K562 (cell line): ENCODE measurements around the gene MITF. TPM values are rescaled to one million over a fixed set of nuclear protein-coding genes. Genes with fewer than 3 reads are reported as not detected.

Experiments
- ATAC-seq: fragments of 200-7000 bp; cut with Tn5 transposase; 3 replicates; pipeline ENCODE4 v1.9.1; 2020; ENCODE audit warnings: moderate library complexity
- BruUV-seq: library from RNA; stranded (reverse); fragments of 400-500 nt; replicated peaks from 2 replicates; lab custom pipeline; 2021; lab: Mats Ljungman, UMichigan
- CTCF ChIA-PET: fragments of 300-600 bp; formaldehyde crosslinking; extraction: SDS; loops from one replicate; lab custom pipeline; 2021; ENCODE audit warnings: low intra/inter-chr PET ratio; lab: Yijun Ruan, JAX
- POLR2A ChIA-PET: fragments of 300-600, 350-650 bp; sonication (Branson Sonifier 250); formaldehyde crosslinking; extraction: SDS; loops from one replicate; lab custom pipeline; 2021; ENCODE audit warnings: antibody characterized with exemption, inconsistent platforms; lab: Yijun Ruan, JAX
- DNase-seq, 4 experiments: peaks; one replicate each; pipeline versions ENCODE4 v3.0.0 to v3.0.0-alpha.2; 2011 to 2018; ENCODE audit warnings: low spot score in 3 of 4, mixed read lengths in 3 of 4; ENCODE audit errors: extremely low read depth in 1 of 4
- FAIRE-seq: peaks from 2 replicates; lab custom pipeline; 2011; peaks lifted over from hg19 to GRCh38; lab: Jason Lieb, UNC
- H2AFZ ChIP-seq: 2 replicates; pipeline ENCODE4 v1.6.0; 2011; ENCODE audit warnings: low read depth, low read length, control low read depth, inconsistent platforms
- H3K27ac ChIP-seq: fragments of 200-600 bp; 3 replicates; pipeline ENCODE4 v1.8.0; 2011; ENCODE audit warnings: low read depth, mild to moderate bottlenecking, control low read depth, inconsistent platforms, low read length, moderate library complexity, mixed read lengths; ENCODE audit errors: extremely low read depth
- H3K27me3 ChIP-seq, 2 experiments: fragments of 300-600 bp in 1 of 2; 2 replicates in 1 of 2; 3 replicates in 1 of 2; pipeline versions ENCODE4 v1.6.0 to v1.8.0; 2011; ENCODE audit warnings: inconsistent platforms in 2 of 2, low read length in 2 of 2, mild to moderate bottlenecking in 1 of 2, mixed read lengths in 1 of 2, moderate library complexity in 1 of 2; ENCODE audit not compliant: control insufficient read depth in 2 of 2, insufficient read depth in 2 of 2
- H3K36me3 ChIP-seq: fragments of 300-600 bp; 3 replicates; pipeline ENCODE4 v1.8.0; 2011; ENCODE audit warnings: mild to moderate bottlenecking, low read length, inconsistent platforms; ENCODE audit not compliant: control insufficient read depth, insufficient read depth
- H3K4me1 ChIP-seq, 2 experiments: fragments of 200-600 bp in 1 of 2; replicated peaks in 1 of 2; 2 replicates in 1 of 2; 3 replicates in 1 of 2; pipeline versions ENCODE4 v1.5.1 to v1.8.0; 2011; ENCODE audit warnings: inconsistent platforms in 2 of 2, low read length in 2 of 2, mild to moderate bottlenecking in 1 of 2, mixed read lengths in 1 of 2, moderate library complexity in 1 of 2; ENCODE audit not compliant: control insufficient read depth in 2 of 2, insufficient read depth in 2 of 2
- H3K4me2 ChIP-seq: 2 replicates; pipeline ENCODE4 v1.6.1; 2011; ENCODE audit warnings: low read length, control low read depth, inconsistent platforms, mixed read lengths; ENCODE audit not compliant: insufficient read depth
- H3K4me3 ChIP-seq: fragments of 200-600 bp; sonication (generic), shearing (Covaris generic); 2 replicates; pipeline ENCODE4 v1.5.1; 2016; ENCODE audit warnings: control low read depth, inconsistent platforms
- H3K79me2 ChIP-seq: fragments of 200-600 bp; 3 replicates; pipeline ENCODE4 v1.8.0; 2011; ENCODE audit warnings: low read length, inconsistent platforms; ENCODE audit not compliant: control insufficient read depth, insufficient read depth
- H3K9ac ChIP-seq, 2 experiments: 2 replicates each; pipeline versions ENCODE4 v1.6.0 to v1.6.1; 2011; ENCODE audit warnings: low read depth in 2 of 2, low read length in 2 of 2, control low read depth in 1 of 2, inconsistent platforms in 1 of 2, mild to moderate bottlenecking in 1 of 2, mixed read lengths in 1 of 2; ENCODE audit not compliant: insufficient read depth in 1 of 2
- H3K9me1 ChIP-seq: one replicate; pipeline ENCODE4 v1.6.0; 2011; ENCODE audit warnings: inconsistent platforms, mild to moderate bottlenecking, low read length, moderate library complexity; ENCODE audit not compliant: control insufficient read depth, insufficient read depth
- H3K9me3 ChIP-seq: replicated peaks from 2 replicates; pipeline ENCODE4 v1.5.1; 2011; ENCODE audit warnings: low read depth, low read length, inconsistent platforms; ENCODE audit not compliant: control insufficient read depth, insufficient read depth
- H4K20me1 ChIP-seq: replicated peaks from 2 replicates; pipeline ENCODE4 v1.6.1; 2011; ENCODE audit warnings: low read length, inconsistent platforms, mixed read lengths; ENCODE audit not compliant: control insufficient read depth, insufficient read depth
- CEBPB ChIP-seq: fragments of 450-650 bp; IDR thresholded peaks from 2 replicates; pipeline ENCODE4 v1.6.1; 2016; ENCODE audit warnings: missing genetic modification characterization, missing compliant biosample characterization
- CEBPG ChIP-seq, 3 experiments: fragments of 200-800 bp in 1 of 3; sonication (Bioruptor generic) in 1 of 3; sonication (generic) in 1 of 3; formaldehyde crosslinking in 1 of 3; IDR thresholded peaks in 2 of 3; conservative IDR thresholded peaks in 1 of 3; 2 replicates each; pipeline versions ENCODE4 v1.6.1 to v1.8.0; 2016 to 2022; ENCODE audit warnings: missing compliant biosample characterization in 2 of 3, missing genetic modification characterization in 2 of 3, mild to moderate bottlenecking in 1 of 3, missing genetic modification reagents in 1 of 3
- CTCF ChIP-seq, 3 experiments: IDR thresholded peaks in 2 of 3; conservative IDR thresholded peaks in 1 of 3; 2 replicates each; pipeline ENCODE4 v1.5.1; 2011 to 2012; ENCODE audit warnings: low read length in 3 of 3, mild to moderate bottlenecking in 3 of 3, control low read depth in 2 of 3, improper control_type of control experiment in 1 of 3, inconsistent platforms in 1 of 3, low read depth in 1 of 3, mixed read lengths in 1 of 3, moderate library complexity in 1 of 3; ENCODE audit not compliant: insufficient read depth in 2 of 3
- ZBTB17 ChIP-seq: fragments of 450-650 bp; formaldehyde crosslinking; IDR thresholded peaks from 2 replicates; pipeline ENCODE4 v1.4.0; 2020; ENCODE audit warnings: mild to moderate bottlenecking
- WGBS: fragments of 100-300 bp; shearing (Covaris generic); methylation state at CpG from one replicate; pipeline ENCODE4 v1.1.6; 2016; ENCODE audit warnings: low coverage, mixed read lengths; ENCODE audit not compliant: insufficient coverage; ENCODE audit errors: missing lambda C conversion rate; 5-methylcytosine and 5-hydroxymethylcytosine counted together
- in situ Hi-C: fragments of 300-500 bp; cut with MboI; formaldehyde crosslinking; loops from 4 replicates; pipeline ENCODE4 v1.15.0; 2018; ENCODE audit warnings: inconsistent platforms, mixed read lengths
- intact Hi-C: fragments of 100-400 bp; cut with micrococcal nuclease; formaldehyde crosslinking; loops from 2 replicates; pipeline ENCODE4 v1.14.2; 2022
- polyA plus RNA-seq, 8 experiments: library from polyadenylated mRNA; depleted of rRNA in 4 of 8; stranded (reverse) in 5 of 8; unstranded in 3 of 8; fragments of >200 nt; fragmentation: Nextera tagmentation in 2 of 8; fragmentation: Illumina TruSeq in 1 of 8; extraction: Ambion mirVana in 2 of 8; extraction: Trizol in 1 of 8; gene quantifications; 2 replicates each; pipeline versions ENCODE4 v1.2.1 to v1.2.3, GENCODE V29; 2011 to 2014; ENCODE audit warnings: inconsistent platforms in 1 of 8, missing spikeins in 1 of 8
- total RNA-seq, 7 experiments: library from RNA; depleted of rRNA in 6 of 7; stranded (reverse); fragments of >200 nt in 6 of 7; fragmentation: Illumina TruSeq in 2 of 7; extraction: Trizol in 2 of 7; gene quantifications; 2 replicates each; pipeline versions ENCODE4 v1.2.1 to v1.2.3, GENCODE V29; 2011 to 2021; ENCODE audit warnings: low replicate concordance in 1 of 7
- TF ChIP-seq, protein P1 (sequence below), 2 experiments: fragments of 450-650 bp in 1 of 2; sonication (generic) in 1 of 2; formaldehyde crosslinking in 1 of 2; IDR thresholded peaks in 1 of 2; conservative IDR thresholded peaks in 1 of 2; 2 replicates each; pipeline versions ENCODE4 v1.6.1 to v1.8.1; 2016 to 2023; ENCODE audit warnings: mild to moderate bottlenecking in 2 of 2, moderate library complexity in 2 of 2, inconsistent platforms in 1 of 2, missing genetic modification reagents in 1 of 2

The MITF gene
- total and polyA plus RNA-seq, 9 of the 15 experiments (the other 6 are each of a cell fraction or from before 2014, with no cell fraction given), result 5.6 to 14.9 (median 11.1) TPM

GRCh38 chr3:69743975-69744906, 5.0 kb downstream of the MITF start:
- Histone ChIP-seq H3K9ac (peak overlapping the region in 1 of 2 experiments; percentile 40; a peak in 1 of 4 replicates), H3K36me3 (no peaks in the 10 kb centered on the region), H3K4me2 (peak overlapping the region; percentile 53; the same call in 1 of the 2 replicates), H2AFZ (peak overlapping the region; percentile 33; the same call in 1 of the 2 replicates), H3K4me3 (no peak overlapping the region), H3K79me2 (peaks cover 100% of the 10 kb centered on the region), H3K9me3 (no peaks in the 10 kb centered on the region), H3K27ac (peak overlapping the region; percentile 33; the same call in 1 of the 3 replicates), H3K9me1 (no peaks in the 10 kb centered on the region), H3K4me1 (peaks cover 5 to 26% of the 10 kb centered on the region in 2 experiments; a peak in 4 of 5 replicates), H3K27me3 (no peaks in the 10 kb centered on the region), H4K20me1 (no peaks in the 10 kb centered on the region)
- TF ChIP-seq CEBPB (tag) (peak; percentile 88), CEBPG (CRISPR knock-in tag; IDR thresholded peaks at IDR 0.05) (no peak), CEBPG (tag; conservative IDR thresholded peaks at IDR 0.05 in 1 of 2, IDR thresholded peaks at IDR 0.05 in 1 of 2) (peak in 1 of 2 experiments; percentile 81; a peak in 2 of 4 replicates), CTCF (IDR thresholded peaks at IDR 0.05 in 2 of 3, conservative IDR thresholded peaks at IDR 0.05 in 1 of 3; ENCODE audit: insufficient read depth in 2 of 3, low read depth in 1 of 3, low read length in 3 of 3) (no peak), ZBTB17 (CRISPR knock-in tag) (no peak)
- TF ChIP-seq, protein P1, sequence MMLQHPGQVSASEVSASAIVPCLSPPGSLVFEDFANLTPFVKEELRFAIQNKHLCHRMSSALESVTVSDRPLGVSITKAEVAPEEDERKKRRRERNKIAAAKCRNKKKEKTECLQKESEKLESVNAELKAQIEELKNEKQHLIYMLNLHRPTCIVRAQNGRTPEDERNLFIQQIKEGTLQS (IDR thresholded peaks at IDR 0.05), result peak; percentile 12; the same call in 1 of the 2 replicates
- TF ChIP-seq, protein P1 (CRISPR knock-in tag; conservative IDR thresholded peaks at IDR 0.05), result no peak
- POLR2A ChIA-PET, result no interaction called here
- FAIRE-seq (peak; percentile 67), DNase-seq (no peak), ATAC-seq (no peak)
- CTCF ChIA-PET, result no interaction called here
- WGBS, result 53% methylated on average over 8 of the region's 8 CpGs
- intact Hi-C loops (loop anchor here (5.0 kb wide), 1 partner anchor 48 kb away; no protein-coding TSS in a partner anchor), in situ Hi-C loops (no loop called here)
- BruUV-seq, result no TSS peak
